IMR-90 (cell line): Measurements from ENCODE around the gene PELO. TPM values are rescaled to one million over a fixed set of nuclear protein-coding genes. Genes with fewer than 3 reads are reported as not detected.

Experiments used
- ATAC-seq: fragments of 200-7000 bp; cut with Tn5 transposase; 2 replicates; pipeline ENCODE4 v1.9.1; 2020; ENCODE audit warnings: low read depth, mild to moderate bottlenecking, moderate library complexity
- BruUV-seq: library from RNA; stranded (reverse); fragments of 400-500 nt; replicated peaks from 2 replicates; lab custom pipeline; 2021; lab: Mats Ljungman, UMichigan
- CTCF ChIA-PET: fragments of 300-600 bp; formaldehyde crosslinking; extraction: SDS; loops from one replicate; lab custom pipeline; 2021; ENCODE audit warnings: antibody characterized with exemption; lab: Yijun Ruan, JAX
- POLR2A ChIA-PET: fragments of 300-600 bp; sonication (Branson Sonifier 250); formaldehyde crosslinking; loops from one replicate; lab custom pipeline; 2022; ENCODE audit warnings: antibody characterized with exemption; ENCODE audit not compliant: unreplicated experiment; lab: Charles Lee
- DNase-seq: peaks from one replicate; pipeline ENCODE4 v3.0.0; 2013
- H2AFZ ChIP-seq: replicated peaks from 2 replicates; pipeline ENCODE3; 2013; ENCODE audit warnings: low read length, mild to moderate bottlenecking; ENCODE audit not compliant: poor library complexity
- H2AK5ac ChIP-seq: 2 replicates; pipeline ENCODE4 v1.6.1; 2013; ENCODE audit warnings: low read depth, low read length, inconsistent platforms
- H2AK9ac ChIP-seq: replicated peaks from 2 replicates; pipeline ENCODE3; 2013; ENCODE audit warnings: mild to moderate bottlenecking, low read depth, low read length, moderate library complexity; ENCODE audit not compliant: poor library complexity
- H2BK120ac ChIP-seq: 2 replicates; pipeline ENCODE4 v1.6.1; 2013; ENCODE audit warnings: low read depth, low read length, inconsistent platforms
- H2BK15ac ChIP-seq: 3 replicates; pipeline ENCODE4 v1.6.1; 2013; ENCODE audit warnings: low read depth, low read length, inconsistent platforms
- H2BK20ac ChIP-seq: 2 replicates; pipeline ENCODE4 v1.6.1; 2013; ENCODE audit warnings: low read depth, mild to moderate bottlenecking, inconsistent platforms, low read length, moderate library complexity
- H2BK5ac ChIP-seq: 2 replicates; pipeline ENCODE4 v1.6.1; 2013; ENCODE audit warnings: mild to moderate bottlenecking, low read depth, low read length, inconsistent platforms; ENCODE audit not compliant: poor library complexity, severe bottlenecking
- H3K14ac ChIP-seq: replicated peaks from 2 replicates; pipeline ENCODE4 v1.6.1; 2013; ENCODE audit warnings: low read depth, low read length, inconsistent platforms
- H3K18ac ChIP-seq: 2 replicates; pipeline ENCODE4 v1.6.1; 2013; ENCODE audit warnings: low read depth, low read length, control low read depth
- H3K23ac ChIP-seq: 2 replicates; pipeline ENCODE4 v1.6.1; 2013; ENCODE audit warnings: low read depth, low read length, inconsistent platforms
- H3K27ac ChIP-seq: 2 replicates; pipeline ENCODE4 v1.5.1; 2013; ENCODE audit warnings: mild to moderate bottlenecking, control low read depth, low read length; ENCODE audit not compliant: insufficient read depth
- H3K27me3 ChIP-seq: 2 replicates; pipeline ENCODE4 v1.6.1; 2013; ENCODE audit warnings: low read length; ENCODE audit not compliant: control insufficient read depth, insufficient read depth
- H3K36me3 ChIP-seq: 2 replicates; pipeline ENCODE4 v1.6.1; 2013; ENCODE audit warnings: low read length, mixed read lengths; ENCODE audit not compliant: control insufficient read depth, insufficient read depth
- H3K4ac ChIP-seq: 2 replicates; pipeline ENCODE4 v1.6.1; 2013; ENCODE audit warnings: low read depth, low read length, inconsistent platforms
- H3K4me1 ChIP-seq: 2 replicates; pipeline ENCODE4 v1.6.1; 2013; ENCODE audit warnings: low read length, mixed read lengths; ENCODE audit not compliant: control insufficient read depth, insufficient read depth
- H3K4me2 ChIP-seq: 2 replicates; pipeline ENCODE4 v1.6.1; 2013; ENCODE audit warnings: low read depth, mild to moderate bottlenecking, control low read depth, low read length, moderate library complexity
- H3K4me3 ChIP-seq: 2 replicates; pipeline ENCODE4 v1.5.1; 2013; ENCODE audit warnings: low read depth, mild to moderate bottlenecking, control low read depth, low read length, moderate library complexity; ENCODE audit not compliant: insufficient read depth
- H3K56ac ChIP-seq: 2 replicates; pipeline ENCODE4 v1.6.1; 2013; ENCODE audit warnings: low read length, inconsistent platforms; ENCODE audit not compliant: insufficient read depth; ENCODE audit errors: extremely low read depth
- H3K79me1 ChIP-seq, 2 experiments: 2 replicates each; pipeline ENCODE4 v1.6.1; 2013; ENCODE audit warnings: low read length in 2 of 2, inconsistent platforms in 1 of 2, low read depth in 1 of 2
- H3K9ac ChIP-seq: 2 replicates; pipeline ENCODE4 v1.6.1; 2013; ENCODE audit warnings: low read depth, low read length, control low read depth
- H3K9me1 ChIP-seq: 2 replicates; pipeline ENCODE4 v1.6.1; 2013; ENCODE audit warnings: low read length, inconsistent platforms; ENCODE audit not compliant: insufficient read depth
- H3K9me3 ChIP-seq: 2 replicates; pipeline ENCODE4 v1.6.1; 2013; ENCODE audit warnings: low read length; ENCODE audit not compliant: control insufficient read depth, insufficient read depth
- H4K20me1 ChIP-seq: 2 replicates; pipeline ENCODE4 v1.6.1; 2013; ENCODE audit warnings: low read length, inconsistent platforms; ENCODE audit not compliant: insufficient read depth
- H4K5ac ChIP-seq: 2 replicates; pipeline ENCODE4 v1.6.1; 2013; ENCODE audit warnings: mild to moderate bottlenecking, low read depth, low read length, control low read depth
- H4K8ac ChIP-seq, 2 experiments: 2 replicates each; pipeline ENCODE4 v1.6.1; 2013; ENCODE audit warnings: low read depth in 2 of 2, low read length in 2 of 2, control low read depth in 1 of 2, inconsistent platforms in 1 of 2
- H4K91ac ChIP-seq: 2 replicates; pipeline ENCODE4 v1.6.1; 2013; ENCODE audit warnings: low read depth, low read length, inconsistent platforms; ENCODE audit not compliant: insufficient read depth
- CHD1 ChIP-seq: IDR thresholded peaks from 2 replicates; pipeline ENCODE4 v1.6.1; 2012; ENCODE audit warnings: low read depth, low read length, improper control_type of control experiment
- ELK1 ChIP-seq: fragments of 150-350 bp; IDR thresholded peaks from 2 replicates; pipeline ENCODE4 v1.6.1; 2016; ENCODE audit warnings: low read depth, mild to moderate bottlenecking, low read length, moderate library complexity, borderline replicate concordance
- FOS ChIP-seq: fragments of 150-350 bp; IDR thresholded peaks from 2 replicates; pipeline ENCODE4 v1.6.1; 2016; ENCODE audit warnings: low read depth, low read length
- MAFK ChIP-seq: IDR thresholded peaks from 2 replicates; pipeline ENCODE4 v1.6.1; 2012; ENCODE audit warnings: low read depth, low read length, improper control_type of control experiment
- MXI1 ChIP-seq: IDR thresholded peaks from 2 replicates; pipeline ENCODE4 v1.6.1; 2012; ENCODE audit warnings: low read depth, mild to moderate bottlenecking, low read length, moderate library complexity, borderline replicate concordance
- NFE2L2 ChIP-seq: fragments of 150-350 bp; IDR thresholded peaks from 2 replicates; pipeline ENCODE4 v1.6.1; 2016; ENCODE audit warnings: low read depth, mild to moderate bottlenecking, low read length
- POLR2A ChIP-seq: IDR thresholded peaks from 2 replicates; pipeline ENCODE4 v1.6.1; 2012; ENCODE audit warnings: mild to moderate bottlenecking, low read depth, low read length
- RAD21 ChIP-seq: IDR thresholded peaks from 2 replicates; pipeline ENCODE4 v1.6.1; 2012; ENCODE audit warnings: low read length, improper control_type of control experiment
- SMC3 ChIP-seq: fragments of 150-350 bp; IDR thresholded peaks from 2 replicates; pipeline ENCODE4 v1.6.1; 2016; ENCODE audit warnings: low read depth, mild to moderate bottlenecking, antibody characterized with exemption, low read length, moderate library complexity
- WGBS, 2 experiments: methylation state at CpG; one replicate each; pipeline versions ENCODE4 v1.1.5 to v1.1.7; 2013; ENCODE audit warnings: missing lambda C conversion rate in 2 of 2; ENCODE audit not compliant: insufficient read length in 1 of 2; ENCODE audit errors: extremely low coverage in 2 of 2; 5-methylcytosine and 5-hydroxymethylcytosine counted together
- dilution Hi-C: fragments of 300-500 bp; cut with HindIII; formaldehyde crosslinking; loops from one replicate; pipeline ENCODE4 v1.14.3; 2018; ENCODE audit warnings: low sequenced_read_pairs; ENCODE audit not compliant: unreplicated experiment
- in situ Hi-C: fragments of 300-500 bp; cut with MboI; formaldehyde crosslinking; loops from 3 replicates; pipeline ENCODE4 v1.14.3; 2019; ENCODE audit warnings: low sequenced_read_pairs, inconsistent platforms, mixed read lengths
- intact Hi-C: fragments of 100-400 bp; cut with micrococcal nuclease; formaldehyde crosslinking; loops from 2 replicates; pipeline ENCODE4 v1.10.0; 2022
- polyA plus RNA-seq, 3 experiments: library from polyadenylated mRNA; depleted of rRNA; stranded (reverse); fragments of >200 nt; gene quantifications; 2 replicates each; pipeline ENCODE4 v1.2.3, GENCODE V29; 2012; ENCODE audit warnings: low replicate concordance in 1 of 3
- total RNA-seq: library from RNA; depleted of rRNA; stranded (reverse); fragments of >200 nt; gene quantifications from 2 replicates; pipeline ENCODE4 v1.2.3, GENCODE V29; 2012
- TF ChIP-seq, protein P1 (sequence below): conservative IDR thresholded peaks from 2 replicates; pipeline ENCODE4 v1.5.1; 2012; ENCODE audit warnings: mild to moderate bottlenecking, low read depth, low read length, improper control_type of control experiment

Gene PELO
- total and polyA plus RNA-seq, 2 of the 4 experiments (the other 2 are of a cell fraction): 42.4 to 48.9 TPM

GRCh38 chr5:52827815-52828214 lies 40.1 kb downstream of the PELO start:
- Histone ChIP-seq H2AFZ (no peak overlapping the region), H3K9ac (no peak overlapping the region), H3K4me3 (no peak overlapping the region), H3K14ac (no peak overlapping the region), H2BK120ac (no peak overlapping the region), H3K36me3 (peaks cover 2% of the 10 kb centered on the region), H2BK15ac (no peak overlapping the region), H3K4me1 (peaks cover 5% of the 10 kb centered on the region; the same call in 1 of the 2 replicates), H2BK20ac (no peak overlapping the region), H3K18ac (no peak overlapping the region), H4K8ac (no peak overlapping the region), H3K56ac (no peak overlapping the region), H4K20me1 (no peaks in the 10 kb centered on the region), H3K23ac (no peak overlapping the region), H2BK5ac (no peak overlapping the region), H3K9me1 (0 out of 2 replicates have a peak, but pooled peaks cover 6% of the 10 kb centered on the region), H4K91ac (no peak overlapping the region), H2AK5ac (no peak overlapping the region), H3K79me1 (peaks cover 6 to 45% of the 10 kb centered on the region in 2 experiments; a peak in 3 of 4 replicates), H3K9me3 (no peaks in the 10 kb centered on the region), H3K27me3 (no peaks in the 10 kb centered on the region), H2AK9ac (no peak overlapping the region), H3K4ac (no peak overlapping the region), H4K5ac (no peak overlapping the region), H3K4me2 (no peak overlapping the region), H3K27ac (no peak overlapping the region)
- ChIA-PET CTCF (no interaction called here), POLR2A (no interaction called here)
- no peak for DNase-seq
- TF ChIP-seq FOS (no peak), RAD21 (no peak), SMC3 (no peak), MAFK (no peak), ELK1 (no peak), POLR2A (no peak), NFE2L2 (no peak), CHD1 (no peak), MXI1 (no peak)
- TF ChIP-seq, protein P1, sequence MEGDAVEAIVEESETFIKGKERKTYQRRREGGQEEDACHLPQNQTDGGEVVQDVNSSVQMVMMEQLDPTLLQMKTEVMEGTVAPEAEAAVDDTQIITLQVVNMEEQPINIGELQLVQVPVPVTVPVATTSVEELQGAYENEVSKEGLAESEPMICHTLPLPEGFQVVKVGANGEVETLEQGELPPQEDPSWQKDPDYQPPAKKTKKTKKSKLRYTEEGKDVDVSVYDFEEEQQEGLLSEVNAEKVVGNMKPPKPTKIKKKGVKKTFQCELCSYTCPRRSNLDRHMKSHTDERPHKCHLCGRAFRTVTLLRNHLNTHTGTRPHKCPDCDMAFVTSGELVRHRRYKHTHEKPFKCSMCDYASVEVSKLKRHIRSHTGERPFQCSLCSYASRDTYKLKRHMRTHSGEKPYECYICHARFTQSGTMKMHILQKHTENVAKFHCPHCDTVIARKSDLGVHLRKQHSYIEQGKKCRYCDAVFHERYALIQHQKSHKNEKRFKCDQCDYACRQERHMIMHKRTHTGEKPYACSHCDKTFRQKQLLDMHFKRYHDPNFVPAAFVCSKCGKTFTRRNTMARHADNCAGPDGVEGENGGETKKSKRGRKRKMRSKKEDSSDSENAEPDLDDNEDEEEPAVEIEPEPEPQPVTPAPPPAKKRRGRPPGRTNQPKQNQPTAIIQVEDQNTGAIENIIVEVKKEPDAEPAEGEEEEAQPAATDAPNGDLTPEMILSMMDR: no peak
- in situ Hi-C loops: no loop called here
- ATAC-seq: no peak
- no CpG with 5 or more reads among the region's 1 CpG for WGBS, 2 experiments
- no TSS peak for BruUV-seq
- dilution Hi-C loops: no loop called here
- intact Hi-C loops: no loop called here
